NK-92 (cell line): Measurements from ENCODE around the gene ZFHX3.

Source experiments
- DNase-seq: peaks from one replicate; lab custom pipeline; 2025; ENCODE audit not compliant: unreplicated experiment; lab: John Stamatoyannopoulos, UW

Gene ZFHX3

DNA sequence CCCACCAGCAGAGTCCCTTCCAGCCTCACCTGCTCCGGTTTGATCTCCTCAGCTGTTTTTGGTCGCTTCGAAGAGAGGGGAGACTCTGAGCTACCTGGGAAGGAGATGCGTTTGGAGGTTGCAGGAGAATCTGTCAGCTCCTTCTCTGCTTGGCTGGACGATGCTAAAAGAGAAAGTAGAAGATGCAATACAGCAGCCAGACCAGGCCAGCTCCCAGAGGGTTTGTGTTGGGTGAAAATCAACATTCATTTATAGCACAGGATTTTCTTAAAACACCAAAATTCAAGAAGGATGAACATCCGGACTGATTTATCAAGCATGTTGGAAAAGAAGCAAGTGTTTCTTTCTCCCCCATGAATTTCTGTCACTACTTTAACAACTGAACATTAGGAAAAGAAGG is 236.1 kb downstream of the ZFHX3 start:
- DNase-seq = no peak

DNA sequence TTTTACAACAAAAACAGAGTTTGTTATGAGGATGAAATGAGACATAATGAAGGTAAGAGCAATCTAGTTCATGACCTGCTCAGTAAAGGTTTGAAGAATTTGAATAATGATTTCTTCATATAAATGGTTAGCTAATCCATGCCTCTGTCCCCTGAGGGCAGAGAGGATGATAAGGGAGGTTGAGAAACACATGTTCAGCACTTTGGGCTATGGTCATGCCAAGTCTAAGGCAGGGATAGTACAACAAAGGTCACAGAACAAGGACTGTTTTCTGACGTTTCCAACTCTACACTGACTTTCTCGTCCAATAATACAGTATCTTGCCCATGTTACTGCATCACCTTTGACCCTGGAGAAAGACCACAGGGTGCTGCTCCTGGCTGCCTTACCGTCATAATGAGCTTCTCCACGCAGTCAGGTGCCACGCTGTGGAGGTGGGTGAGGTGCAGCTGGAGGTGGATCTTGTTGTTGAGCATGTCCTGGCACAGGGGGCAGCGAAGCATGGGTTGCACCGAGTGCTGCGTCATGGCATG is 236.7 kb downstream of the ZFHX3 start:
- DNase-seq = no peak

DNA sequence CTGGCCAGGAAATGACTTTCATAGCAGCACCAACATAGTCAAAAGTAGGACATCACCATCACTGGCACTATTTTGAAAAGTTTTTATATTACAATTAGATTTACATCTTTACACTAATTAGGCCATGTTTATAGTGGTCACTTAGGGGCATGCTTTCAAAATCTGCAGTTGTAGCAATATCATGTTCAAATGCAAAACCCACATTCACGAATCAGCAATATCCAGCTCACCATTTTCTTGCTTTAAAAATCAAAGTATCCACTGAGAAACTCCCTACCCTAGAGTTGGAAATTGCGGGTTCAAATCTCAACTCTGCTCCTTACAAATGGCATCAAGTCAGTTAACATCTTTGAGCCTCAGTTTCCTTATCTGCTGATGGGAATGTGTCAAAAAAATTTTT is 237.4 kb downstream of the ZFHX3 start:
- DNase-seq = no peak

DNA sequence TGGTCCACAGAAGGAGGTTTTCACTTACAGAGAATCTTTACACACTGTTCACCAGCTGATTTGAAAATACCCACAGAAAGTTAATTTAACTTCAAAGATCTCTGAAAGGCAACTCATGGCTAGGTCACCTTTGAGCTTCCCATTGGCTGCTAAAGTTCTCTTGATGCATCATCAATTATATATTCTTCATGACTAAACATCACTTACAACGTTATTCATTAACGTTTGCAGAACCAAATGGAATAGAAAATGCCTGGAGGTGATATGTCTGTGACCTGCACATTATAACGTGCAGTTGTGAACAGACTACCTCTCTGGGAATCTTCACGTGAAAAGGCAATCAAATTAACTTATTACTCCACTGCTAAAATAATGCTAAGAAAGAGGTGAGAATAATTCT is 238.5 kb downstream of the ZFHX3 start:
- no peak for DNase-seq

DNA sequence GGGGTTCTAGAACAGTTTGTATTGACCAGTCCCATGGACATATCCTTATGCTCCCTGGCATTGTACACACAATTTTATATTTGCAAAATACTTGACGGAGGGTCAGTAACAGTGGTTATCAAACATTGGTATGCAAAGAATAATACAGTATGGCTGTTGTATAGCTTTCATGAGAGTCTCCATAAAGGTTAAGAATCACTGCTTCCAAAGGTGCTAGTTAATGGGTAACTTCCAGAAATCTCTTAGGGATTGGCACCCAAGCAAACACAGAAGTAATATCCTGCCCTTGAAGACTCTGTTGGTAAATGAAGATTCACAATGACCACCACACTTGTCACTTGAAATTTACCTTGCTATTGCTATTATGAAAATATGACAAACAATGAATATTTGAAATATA is 239.2 kb downstream of the ZFHX3 start:
- no peak for DNase-seq

DNA sequence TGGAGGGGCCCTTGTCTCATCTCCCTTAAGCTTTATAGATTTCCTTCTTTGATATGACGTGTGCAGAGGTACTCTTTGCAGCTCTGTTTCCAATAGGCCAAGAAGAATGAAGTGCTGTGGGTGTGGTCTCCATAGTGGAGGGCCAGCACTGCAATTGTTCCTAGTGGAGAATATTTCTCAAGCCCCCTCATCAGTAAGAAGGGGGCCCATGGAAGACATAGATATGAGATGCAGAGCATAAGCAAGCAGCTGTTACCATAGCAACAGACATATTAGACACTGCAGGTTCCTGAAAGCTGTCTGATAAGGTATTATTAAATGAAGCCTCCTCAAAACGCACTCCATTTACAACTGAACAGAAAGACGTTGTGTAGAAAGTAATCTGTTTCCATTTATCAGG is 240.7 kb downstream of the ZFHX3 start:
- no peak for DNase-seq

GRCh38 chr16:72805486-72805885 is 242.4 kb downstream of the ZFHX3 start:
- DNase-seq = no peak

GRCh38 chr16:72800524-72801161 is 247.3 kb downstream of the ZFHX3 start:
- no peak for DNase-seq

- no peak for DNase-seq
Observed at GRCh38 chr16:72798264-72798663, 249.7 kb downstream of the ZFHX3 start.

GRCh38 chr16:72797621-72798020 is 250.3 kb downstream of the ZFHX3 start:
- no peak for DNase-seq

- no peak for DNase-seq
Observed at GRCh38 chr16:72796222-72796621, 251.7 kb downstream of the ZFHX3 start.

- DNase-seq = no peak
Observed at GRCh38 chr16:72794986-72795385, 252.9 kb downstream of the ZFHX3 start.

DNA sequence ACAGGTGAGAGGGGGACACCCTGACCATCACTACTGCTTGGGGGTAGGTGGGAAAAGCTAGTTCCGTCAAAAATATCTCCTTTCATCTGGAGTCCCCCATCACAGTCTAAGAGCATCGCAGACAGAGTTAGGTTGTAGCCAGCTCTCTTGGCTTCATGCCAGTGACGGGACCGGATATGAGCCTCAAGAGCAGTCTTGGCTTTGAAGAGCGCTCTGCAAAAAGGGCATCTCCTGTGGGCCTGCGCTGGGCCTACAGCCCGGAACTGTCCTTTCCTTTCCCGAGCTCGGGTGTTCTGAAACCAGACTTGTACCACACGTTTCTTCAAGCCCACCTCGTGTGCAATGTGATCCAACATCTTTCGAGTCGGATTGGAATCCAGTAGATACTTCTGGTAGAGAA is 253.6 kb downstream of the ZFHX3 start:
- no peak for DNase-seq

DNA sequence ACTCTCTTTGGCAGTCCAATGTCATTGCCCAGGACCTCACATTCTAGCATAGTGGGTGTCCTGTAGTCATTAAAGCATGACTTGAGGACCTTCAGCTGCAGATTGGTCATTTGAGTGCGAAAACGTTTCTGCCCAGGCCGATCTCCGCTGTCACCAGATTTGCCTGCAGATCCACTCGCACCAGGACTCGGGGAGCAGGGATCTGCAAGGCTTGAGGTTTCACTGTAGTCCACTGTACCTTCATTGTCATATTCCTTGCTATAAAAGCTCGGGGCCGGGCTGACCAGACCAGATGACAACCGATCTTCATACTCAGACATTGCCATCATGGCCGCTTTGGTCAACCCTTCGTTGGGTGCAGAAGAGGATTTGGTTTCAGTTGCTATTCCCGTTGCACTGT is 254.2 kb downstream of the ZFHX3 start:
- DNase-seq = no peak

- no peak for DNase-seq
Observed at GRCh38 chr16:72793017-72793416, 254.9 kb downstream of the ZFHX3 start.

DNA sequence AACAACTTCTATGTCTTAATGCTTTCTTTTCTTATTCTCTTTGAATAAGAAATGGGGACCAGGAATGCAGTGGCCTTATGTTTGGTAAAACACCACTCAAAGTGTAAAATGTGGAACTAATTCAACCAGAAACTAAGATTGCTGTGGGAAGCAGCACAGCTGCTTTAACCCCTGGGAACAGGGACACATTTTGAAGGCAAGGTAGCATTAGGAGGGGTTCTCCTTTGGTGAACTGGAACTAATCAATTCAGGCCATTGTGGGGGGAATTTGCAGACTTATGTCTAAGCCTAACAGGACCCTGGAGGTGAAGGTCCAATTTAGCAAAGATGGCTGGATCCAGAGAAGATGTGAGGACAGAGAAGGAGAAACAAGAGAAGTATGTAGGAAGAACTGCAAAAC is 256.1 kb downstream of the ZFHX3 start:
- DNase-seq = no peak

DNA sequence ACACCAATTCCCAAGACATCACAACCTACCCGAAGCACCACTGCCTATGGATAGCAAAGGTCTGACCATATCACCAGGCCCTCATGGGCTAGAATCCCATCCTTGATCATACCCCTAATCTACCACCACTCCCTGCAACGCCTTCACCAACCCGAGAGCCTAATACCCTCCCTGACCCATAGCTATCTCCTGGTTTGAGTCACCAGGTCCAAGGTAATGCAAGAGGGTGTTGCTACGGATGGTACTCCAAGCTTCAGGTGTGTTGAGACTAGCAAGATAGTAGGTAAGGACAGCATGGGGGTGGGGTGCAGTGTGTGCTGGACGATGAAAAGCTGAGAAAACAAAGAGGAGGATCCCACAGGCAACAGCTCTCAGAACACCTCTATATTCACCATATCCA is 258.0 kb downstream of the ZFHX3 start:
- no peak for DNase-seq

GRCh38 chr16:72789465-72789864 is 258.5 kb downstream of the ZFHX3 start:
- no peak for DNase-seq

- DNase-seq = no peak
Observed at GRCh38 chr16:72788269-72788809, 259.6 kb downstream of the ZFHX3 start.

GRCh38 chr16:72787514-72788268 is 260.2 kb downstream of the ZFHX3 start:
- DNase-seq = no peak

DNA sequence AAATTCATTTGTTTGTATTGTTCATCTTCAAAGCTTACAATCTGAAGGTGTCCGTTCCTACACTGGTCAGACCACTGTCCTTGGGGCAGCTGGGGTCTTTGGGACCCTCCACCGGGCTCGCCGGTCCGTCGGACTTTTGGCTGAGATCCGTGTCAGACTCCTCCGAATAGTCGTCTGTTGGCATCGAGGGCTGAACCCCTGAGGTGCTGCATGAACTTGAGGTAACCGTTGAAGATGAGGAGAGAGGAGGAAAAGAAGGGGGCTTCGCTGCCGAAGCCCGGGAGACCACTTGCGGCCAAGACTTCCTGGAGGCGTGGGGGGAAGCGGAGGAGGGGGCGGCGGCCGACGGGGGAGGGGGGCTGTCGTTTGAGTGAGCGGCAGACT is 260.8 kb downstream of the ZFHX3 start:
- no peak for DNase-seq

- no peak for DNase-seq
Observed at GRCh38 chr16:72786606-72787005, 261.3 kb downstream of the ZFHX3 start.
